Type B pancreatic cell (in vitro differentiated cells): ENCODE results near the gene DLK1. TPM values are rescaled to one million over a fixed set of nuclear protein-coding genes. Genes with fewer than 3 reads are reported as not detected.

ENCODE experiments used
- DNase-seq: peaks from one replicate; pipeline ENCODE4 v3.0.0; 2021; ENCODE audit warnings: mixed read lengths; ENCODE audit not compliant: unreplicated experiment; ENCODE audit errors: extremely low spot score
- H3K27ac Mint-ChIP-seq: 2 replicates; pipeline ENCODE4 v1.8.0; 2021; ENCODE audit warnings: mild to moderate bottlenecking, mixed read lengths
- H3K27me3 Mint-ChIP-seq: 2 replicates; pipeline ENCODE4 v1.8.0; 2021; ENCODE audit warnings: mixed read lengths
- H3K36me3 Mint-ChIP-seq: 2 replicates; pipeline ENCODE4 v1.8.0; 2021; ENCODE audit warnings: mixed read lengths
- H3K4me1 Mint-ChIP-seq: one replicate; pipeline ENCODE4 v1.8.0; 2021; ENCODE audit warnings: mixed read lengths; ENCODE audit not compliant: unreplicated experiment
- H3K4me3 Mint-ChIP-seq: 2 replicates; pipeline ENCODE4 v1.8.0; 2021; ENCODE audit warnings: mild to moderate bottlenecking, mixed read lengths
- H3K9me3 Mint-ChIP-seq: 2 replicates; pipeline ENCODE4 v1.8.0; 2021; ENCODE audit warnings: mixed read lengths
- CTCF ChIP-seq: fragments of 200-600 bp; sonication (generic); conservative IDR thresholded peaks from 2 replicates; pipeline ENCODE4 v1.5.0; 2021; ENCODE audit warnings: antibody characterized with exemption, mild to moderate bottlenecking
- total RNA-seq: library from RNA; stranded (reverse); gene quantifications from 2 replicates; pipeline ENCODE4 v1.2.1, GENCODE V29; 2021; ENCODE audit warnings: low replicate concordance

DLK1 gene
- total RNA-seq, 1 donor from 2014 or later: 149 TPM

DNA sequence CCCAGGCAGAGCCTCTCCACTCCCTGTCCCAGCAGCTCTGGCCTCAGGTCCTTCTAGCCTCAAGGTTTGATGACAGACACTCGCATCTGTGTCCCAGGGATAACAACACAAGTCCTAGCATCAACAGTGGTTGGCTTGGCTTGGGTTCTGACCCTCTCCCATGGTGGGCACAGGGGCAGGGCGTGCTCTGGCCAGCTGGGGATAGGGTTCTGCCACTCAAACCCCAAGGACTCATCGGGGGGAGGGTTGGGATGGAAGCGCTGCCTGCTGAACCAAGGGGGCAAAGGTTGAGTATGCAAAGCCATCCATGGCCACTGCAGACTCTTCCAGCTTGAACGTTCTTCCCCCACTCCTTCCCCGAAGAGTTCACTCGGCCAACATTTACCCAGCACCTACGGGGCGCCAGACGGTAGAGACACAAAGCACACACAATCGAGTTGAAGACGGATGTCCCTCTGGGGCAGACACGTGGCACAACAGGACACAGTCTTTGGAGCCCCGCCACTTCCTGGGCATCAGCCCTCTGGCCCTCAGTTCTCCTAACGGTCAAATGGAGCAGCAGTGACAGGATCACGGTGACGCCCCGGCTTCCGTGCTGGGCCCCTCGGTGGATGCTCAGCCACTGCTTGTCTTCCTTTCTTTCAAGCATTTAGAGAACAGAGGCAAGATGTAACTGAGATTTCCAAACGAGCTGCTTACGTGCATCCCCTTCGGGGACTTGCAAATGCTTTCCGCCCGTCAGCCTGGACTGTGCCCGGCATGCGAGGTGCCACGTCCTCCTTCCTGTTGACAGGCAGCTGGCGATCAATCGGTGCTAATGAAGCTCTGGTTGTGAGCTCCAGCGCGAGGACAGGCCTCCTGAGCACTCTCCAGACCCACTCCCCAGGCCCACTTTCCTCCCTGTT is 42.6 kb downstream of the DLK1 start:
- H3K4me3 Mint-ChIP-seq: no peak overlapping the region
- no peak for TF ChIP-seq CTCF
- peaks cover 33% of the 10 kb centered on the region for H3K27me3 Mint-ChIP-seq
- DNase-seq: no peak
- peaks cover 4% of the 10 kb centered on the region for H3K36me3 Mint-ChIP-seq
- H3K9me3 Mint-ChIP-seq: no peaks in the 10 kb centered on the region
- no peak overlapping the region for H3K27ac Mint-ChIP-seq
- H3K4me1 Mint-ChIP-seq: peaks cover 6% of the 10 kb centered on the region

DNA sequence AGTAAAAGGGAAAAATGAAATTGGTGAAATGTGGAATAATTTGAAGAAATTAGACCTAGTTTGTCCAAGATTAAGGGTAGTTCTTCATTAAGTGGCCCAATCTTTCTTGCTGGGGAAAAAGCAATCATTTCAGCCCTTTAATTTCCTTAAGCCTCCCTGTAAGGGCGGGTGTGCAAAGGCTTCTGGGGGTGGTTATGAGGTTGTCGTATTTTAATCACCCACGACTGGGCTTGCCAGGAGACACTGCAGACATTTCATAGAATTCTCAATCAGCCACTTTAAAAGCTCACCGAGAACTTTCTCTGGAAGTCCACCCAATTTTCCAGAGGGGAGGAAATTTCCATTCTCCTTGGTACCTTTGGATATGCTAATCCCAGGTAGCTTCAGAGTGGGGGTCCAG is 43.4 kb downstream of the DLK1 start:
- H3K27ac Mint-ChIP-seq: no peak overlapping the region

GRCh38 chr14:100770605-100771120 is 44.0 kb downstream of the DLK1 start:
- no peak overlapping the region for H3K27ac Mint-ChIP-seq
- H3K9me3 Mint-ChIP-seq: no peaks in the 10 kb centered on the region
- no peak for TF ChIP-seq CTCF
- DNase-seq: no peak
- H3K27me3 Mint-ChIP-seq: peaks cover 26% of the 10 kb centered on the region
- peaks cover 11% of the 10 kb centered on the region for H3K4me1 Mint-ChIP-seq
- H3K36me3 Mint-ChIP-seq: peaks cover 4% of the 10 kb centered on the region
- H3K4me3 Mint-ChIP-seq: no peak overlapping the region

More for the DNA sequence above, 43.4 kb downstream of the DLK1 start:
- H3K36me3 Mint-ChIP-seq: peaks cover 4% of the 10 kb centered on the region
- no peak for TF ChIP-seq CTCF
- peaks cover 31% of the 10 kb centered on the region for H3K27me3 Mint-ChIP-seq
- H3K9me3 Mint-ChIP-seq: no peaks in the 10 kb centered on the region
- peaks cover 10% of the 10 kb centered on the region for H3K4me1 Mint-ChIP-seq
- H3K4me3 Mint-ChIP-seq: no peak overlapping the region
- DNase-seq: no peak

- Mint-ChIP-seq H3K27ac (no peak overlapping the region), H3K27me3 (peaks cover 30% of the 10 kb centered on the region)
- DNase-seq: no peak
These were observed 44.6 kb downstream of the DLK1 start for GRCh38 chr14:100771121-100771800.

More at GRCh38 chr14:100771121-100771800, 44.6 kb downstream of the DLK1 start:
- Mint-ChIP-seq H3K4me3 (no peak overlapping the region), H3K9me3 (no peaks in the 10 kb centered on the region), H3K36me3 (peaks cover 4% of the 10 kb centered on the region), H3K4me1 (peaks cover 15% of the 10 kb centered on the region)
- no peak for TF ChIP-seq CTCF
